ENCODE results near the gene MAN2C1. TPM values are rescaled to one million over a fixed set of nuclear protein-coding genes. Genes with fewer than 3 reads are reported as not detected.
A peak's percentile ranks its signal among the peaks of the same experiment; 100 is the strongest.
"Not testable (repeated sequence)": the region's sequence is repeated elsewhere in the genome, so short reads cannot be mapped to it uniquely, and the experiment has no call there.

MAN2C1 gene
- total and polyA plus RNA-seq, 2 donors (not counting 1 experiment from before 2014, with no cell fraction given), result 186 to 229 TPM

DNA sequence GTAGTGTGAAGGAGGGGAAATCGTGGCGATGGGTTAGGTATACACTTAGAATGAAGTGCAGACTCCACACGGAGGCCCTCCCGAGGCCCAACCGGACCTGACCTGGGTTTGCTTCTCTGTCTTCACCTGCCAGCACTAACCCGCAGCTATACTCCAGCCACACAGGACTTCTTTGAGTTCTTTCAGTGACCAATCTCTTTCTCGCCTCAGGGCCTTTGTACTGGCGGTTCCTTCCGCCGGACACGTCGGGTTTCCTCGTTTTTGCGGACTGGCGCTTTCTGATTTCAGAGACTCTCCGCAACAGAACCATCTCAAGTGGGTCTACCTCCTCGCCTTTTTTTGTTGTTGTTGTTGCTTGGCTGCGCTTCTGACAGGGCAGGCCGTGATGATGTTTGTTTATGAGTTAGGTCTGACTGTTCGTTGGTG, 21.6 kb downstream of the MAN2C1 start, which contains the start of gene NEIL1:
Gene NEIL1, plus strand, starts transcription at position 244 of the 426 bp plus-strand sequence. CDS start 1,867 bp downstream, outside the sequence.
- H3K79me2 ChIP-seq (ENCODE audit: control insufficient read depth, insufficient read depth, low read length), result no peaks in the 10 kb centered on the region
- Mint-ChIP-seq H3K4me1 (peaks cover 45% of the 10 kb centered on the region), H3K27me3 (no peaks in the 10 kb centered on the region), H3K27ac (peak within 1 kb of the TSS; percentile 94), H3K4me3 (peak within 1 kb of the TSS; percentile 80), H3K9me3 (ENCODE audit: insufficient read depth) (peaks cover 8% of the 10 kb centered on the region)
- 3% methylated on average over 16 of the region's 20 CpGs for WGBS (ENCODE audit: insufficient coverage)
- POLR2A ChIA-PET, result interaction anchor here (1.4 to 3.3 kb wide), 4 partner anchors 11 to 279 kb away, joined by 3 to 25 read pairs (median 8); partner anchors contain the start of genes COMMD4, MAN2C1 and SNUPN
- peak within 1 kb of the TSS; percentile 92 to 94 for H3K27ac ChIP-seq (ENCODE audit: low read length in 2 of 2)
- CTCF ChIA-PET, result interaction anchor here (2.0 to 7.0 kb wide), 2 partner anchors 21 to 108 kb away, joined by 6 to 52 read pairs; partner anchors contain the start of gene MAN2C1
- peak within 1 kb of the TSS; percentile 79 for H3K9ac ChIP-seq (ENCODE audit: low read length)
- peak within 1 kb of the TSS; percentile 3 to 82 (median 70) for H3K4me3 ChIP-seq (ENCODE audit: control extremely low read depth in 1 of 5, extremely low read depth in 1 of 5, insufficient read depth in 1 of 5, low read depth in 2 of 5, low read length in 4 of 5)
- peaks cover 0 to 49% (median 27%) of the 10 kb centered on the region in 3 donors for H3K9me3 ChIP-seq (ENCODE audit: control extremely low read depth in 1 of 3, control insufficient read depth in 2 of 3, insufficient read depth in 1 of 3, low read length in 2 of 3)
- no peaks in the 10 kb centered on the region for H3K27me3 ChIP-seq (replicated peaks in 1 of 4; ENCODE audit: control extremely low read depth in 1 of 4, control insufficient read depth in 3 of 4, insufficient read depth in 4 of 4, low read length in 3 of 4)
- DNase-seq (no peak), ATAC-seq (ENCODE audit: low read depth) (no peak)
- peak within 1 kb of the TSS; percentile 95 for H3K4me2 ChIP-seq (replicated peaks; ENCODE audit: low read depth, low read length, poor library complexity, severe bottlenecking)
- H2AFZ ChIP-seq (ENCODE audit: insufficient read depth, low read depth, low read length, poor library complexity, severe bottlenecking), result peak within 1 kb of the TSS; percentile 23
- H4K20me1 ChIP-seq (ENCODE audit: control insufficient read depth, insufficient read depth, low read length, poor library complexity, severe bottlenecking), result no peaks in the 10 kb centered on the region
- peaks cover 0 to 4% of the 10 kb centered on the region in 2 experiments for H3K36me3 ChIP-seq (replicated peaks in 1 of 2; ENCODE audit: control extremely low read depth in 1 of 2, control insufficient read depth in 1 of 2, extremely low read depth in 1 of 2, insufficient read depth in 2 of 2, low read length in 1 of 2)
- intact Hi-C loops (cut with micrococcal nuclease), result loop anchor here (1.0 kb wide), 2 partner anchors 11 to 145 kb away; partner anchors contain the start of gene COMMD4
- TF ChIP-seq, protein P1, sequence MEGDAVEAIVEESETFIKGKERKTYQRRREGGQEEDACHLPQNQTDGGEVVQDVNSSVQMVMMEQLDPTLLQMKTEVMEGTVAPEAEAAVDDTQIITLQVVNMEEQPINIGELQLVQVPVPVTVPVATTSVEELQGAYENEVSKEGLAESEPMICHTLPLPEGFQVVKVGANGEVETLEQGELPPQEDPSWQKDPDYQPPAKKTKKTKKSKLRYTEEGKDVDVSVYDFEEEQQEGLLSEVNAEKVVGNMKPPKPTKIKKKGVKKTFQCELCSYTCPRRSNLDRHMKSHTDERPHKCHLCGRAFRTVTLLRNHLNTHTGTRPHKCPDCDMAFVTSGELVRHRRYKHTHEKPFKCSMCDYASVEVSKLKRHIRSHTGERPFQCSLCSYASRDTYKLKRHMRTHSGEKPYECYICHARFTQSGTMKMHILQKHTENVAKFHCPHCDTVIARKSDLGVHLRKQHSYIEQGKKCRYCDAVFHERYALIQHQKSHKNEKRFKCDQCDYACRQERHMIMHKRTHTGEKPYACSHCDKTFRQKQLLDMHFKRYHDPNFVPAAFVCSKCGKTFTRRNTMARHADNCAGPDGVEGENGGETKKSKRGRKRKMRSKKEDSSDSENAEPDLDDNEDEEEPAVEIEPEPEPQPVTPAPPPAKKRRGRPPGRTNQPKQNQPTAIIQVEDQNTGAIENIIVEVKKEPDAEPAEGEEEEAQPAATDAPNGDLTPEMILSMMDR (IDR thresholded peaks at IDR 0.05), result no peak
- no peak for TF ChIP-seq EZH2 (IDR thresholded peaks at IDR 0.05; ENCODE audit: borderline replicate concordance, insufficient read depth, low read depth, low read length, poor library complexity, severe bottlenecking)
- peaks cover 31 to 47% of the 10 kb centered on the region in 2 donors for H3K4me1 ChIP-seq (ENCODE audit: control insufficient read depth in 2 of 2, insufficient read depth in 2 of 2, low read length in 2 of 2)

DNA sequence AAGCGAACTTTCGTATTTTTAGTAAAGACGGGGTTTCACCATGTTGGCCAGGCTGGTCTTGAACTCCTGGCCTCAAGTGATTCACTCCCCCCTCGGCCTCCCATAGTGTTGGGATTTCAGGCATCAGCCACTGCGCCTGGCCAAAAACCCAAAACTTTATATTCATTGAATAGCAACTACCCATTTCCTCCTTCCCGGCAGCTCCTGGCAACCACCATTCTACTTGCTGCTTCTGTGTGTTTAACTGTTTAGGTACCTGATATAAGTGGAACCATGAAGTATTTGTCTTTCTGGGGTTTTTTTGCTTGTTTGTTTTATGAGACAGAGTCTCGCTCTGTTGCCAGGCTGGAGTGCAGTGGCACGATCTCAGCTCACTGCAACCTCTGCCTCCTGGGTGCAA, 24.5 kb downstream of the MAN2C1 start:
- POLR2A ChIA-PET; H3K27ac ChIP-seq (ENCODE audit: low read length in 2 of 2); DNase-seq; H3K4me2 ChIP-seq (replicated peaks; ENCODE audit: low read depth, low read length, poor library complexity, severe bottlenecking); H3K27me3 Mint-ChIP-seq; H3K4me3 ChIP-seq (ENCODE audit: control extremely low read depth in 1 of 5, extremely low read depth in 1 of 5, insufficient read depth in 1 of 5, low read depth in 2 of 5, low read length in 4 of 5); H3K9ac ChIP-seq (ENCODE audit: low read length); H4K20me1 ChIP-seq (ENCODE audit: control insufficient read depth, insufficient read depth, low read length, poor library complexity, severe bottlenecking); H3K27me3 ChIP-seq (replicated peaks in 1 of 4; ENCODE audit: control extremely low read depth in 1 of 4, control insufficient read depth in 3 of 4, insufficient read depth in 4 of 4, low read length in 3 of 4); CTCF ChIA-PET; H3K9me3 Mint-ChIP-seq (ENCODE audit: insufficient read depth); H3K4me3 Mint-ChIP-seq; H3K27ac Mint-ChIP-seq; intact Hi-C loops (cut with micrococcal nuclease); H3K36me3 ChIP-seq (replicated peaks in 1 of 2; ENCODE audit: control extremely low read depth in 1 of 2, control insufficient read depth in 1 of 2, extremely low read depth in 1 of 2, insufficient read depth in 2 of 2, low read length in 1 of 2); H2AFZ ChIP-seq (ENCODE audit: insufficient read depth, low read depth, low read length, poor library complexity, severe bottlenecking); ATAC-seq (ENCODE audit: low read depth); H3K79me2 ChIP-seq (ENCODE audit: control insufficient read depth, insufficient read depth, low read length): not testable (repeated sequence)
- WGBS (ENCODE audit: insufficient coverage), result 95% methylated on average over 3 of the region's 8 CpGs
- peaks cover 10 to 25% of the 10 kb centered on the region in 2 donors for H3K4me1 ChIP-seq (ENCODE audit: control insufficient read depth in 2 of 2, insufficient read depth in 2 of 2, low read length in 2 of 2)
- H3K4me1 Mint-ChIP-seq, result peaks cover 25% of the 10 kb centered on the region
- H3K9me3 ChIP-seq (ENCODE audit: control extremely low read depth in 1 of 3, control insufficient read depth in 2 of 3, insufficient read depth in 1 of 3, low read length in 2 of 3), result peaks cover 0 to 21% (median 8%) of the 10 kb centered on the region in 3 donors

Data from B cell (primary cell).